Astrocyte of the hippocampus (primary cell): Measurements from ENCODE around the gene GTSF1L.
A peak's percentile ranks its signal among the peaks of the same experiment; 100 is the strongest.

Experiments used
- DNase-seq: peaks from one replicate; pipeline ENCODE4 v3.0.0; 2011; ENCODE audit warnings: low read depth, low spot score

GTSF1L gene

DNA sequence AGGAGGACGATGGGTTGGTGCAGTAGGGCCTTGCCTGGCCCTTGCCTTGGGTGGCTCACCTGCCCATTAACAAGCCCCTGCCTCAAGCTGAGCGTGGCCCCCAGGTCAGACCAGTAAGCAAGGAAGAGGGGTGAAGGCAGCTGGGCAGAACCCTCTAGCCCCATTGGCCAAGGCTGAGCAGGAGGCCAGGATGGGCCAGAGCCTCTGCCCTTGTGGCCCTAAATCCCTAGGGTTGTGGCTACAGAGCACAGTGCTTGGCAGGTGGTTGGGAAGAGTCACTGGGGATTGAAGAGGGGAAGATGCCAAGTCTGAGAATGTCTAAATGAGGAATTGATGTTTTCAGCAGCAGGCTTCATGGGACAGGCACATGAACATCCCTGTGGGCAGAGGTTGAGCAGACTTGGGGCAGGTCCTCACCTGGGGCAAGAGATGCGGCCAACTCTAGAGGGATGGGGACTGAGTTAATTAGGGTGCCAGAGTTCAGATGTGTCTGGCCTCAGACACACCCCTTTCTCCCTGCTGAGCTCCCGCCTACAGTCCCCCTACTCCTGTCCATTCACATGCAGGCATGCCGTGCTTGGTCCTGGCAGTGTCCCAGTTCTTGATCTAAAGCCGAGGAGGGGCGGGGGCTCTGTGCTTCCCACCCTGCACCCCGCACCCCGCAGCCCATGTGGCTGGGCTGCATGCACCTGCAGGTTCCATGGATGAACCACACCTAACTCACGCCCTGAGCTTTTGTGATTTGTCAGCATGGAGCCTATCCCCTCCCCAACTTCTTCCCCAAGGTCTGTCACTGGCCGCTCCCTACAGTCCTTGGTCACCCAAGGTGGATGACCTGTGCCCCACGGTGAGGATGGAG lies 9.8 kb downstream of the GTSF1L start:
- no peak for DNase-seq

DNA sequence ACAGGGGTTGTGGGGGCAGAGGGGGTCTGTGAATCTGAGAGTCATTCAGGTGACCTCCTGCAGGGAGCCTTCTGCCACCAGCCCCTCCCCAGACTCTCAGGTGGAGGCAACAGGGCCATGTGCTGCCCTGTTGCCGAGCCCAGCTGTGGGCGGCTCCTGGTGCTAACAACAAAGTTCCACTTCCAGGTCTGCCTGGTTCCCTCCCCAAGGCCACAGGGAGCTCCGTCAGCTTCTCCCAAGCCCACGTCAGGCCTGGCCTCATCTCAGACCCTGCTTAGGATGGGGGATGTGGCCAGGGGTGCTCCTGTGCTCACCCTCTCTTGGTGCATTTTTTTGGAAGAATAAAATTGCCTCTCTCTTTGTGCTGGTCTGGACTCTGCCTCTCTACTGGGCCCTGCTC lies 10.7 kb downstream of the GTSF1L start:
- DNase-seq: no peak

DNA sequence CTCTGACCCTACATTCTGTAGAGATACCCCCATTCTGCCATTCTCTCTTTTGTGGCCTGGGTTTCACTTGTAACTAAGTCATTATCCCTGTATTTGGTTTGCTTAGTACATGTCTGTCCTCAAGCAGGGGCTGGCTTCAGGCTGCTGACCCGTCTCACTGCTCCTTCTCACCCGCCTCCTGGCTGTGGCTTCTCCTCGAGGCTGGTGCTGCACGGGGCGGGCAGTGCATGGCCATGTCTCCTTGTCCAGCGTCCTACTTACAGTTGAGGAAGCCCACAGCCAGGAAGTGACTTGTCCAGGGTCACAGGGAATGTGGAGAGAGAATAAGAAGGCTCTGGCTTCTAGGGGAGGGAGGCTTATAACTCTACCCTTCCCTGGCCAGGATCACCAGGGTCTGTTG lies 11.3 kb downstream of the GTSF1L start:
- DNase-seq: no peak

DNA sequence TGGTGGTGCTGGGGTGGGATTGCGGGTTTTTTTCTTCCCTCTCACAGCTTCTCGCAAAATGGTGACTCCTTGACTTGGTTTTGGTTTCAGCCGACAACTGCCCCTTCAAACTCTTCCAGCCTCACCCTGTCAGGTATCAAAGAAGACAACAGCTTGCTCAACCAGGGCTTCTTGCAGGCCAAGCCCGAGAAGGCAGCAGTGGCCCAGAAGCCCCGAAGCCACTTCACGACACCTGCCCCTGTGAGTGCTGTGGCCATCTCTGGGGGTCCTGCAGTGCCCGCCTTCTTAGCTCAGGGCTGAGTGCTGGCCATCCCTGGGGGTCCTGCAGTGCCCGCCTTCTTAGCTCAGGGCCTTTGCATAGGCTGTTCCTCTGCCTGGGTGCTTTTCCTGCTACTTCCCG lies 11.8 kb downstream of the GTSF1L start:
- no peak for DNase-seq

DNA sequence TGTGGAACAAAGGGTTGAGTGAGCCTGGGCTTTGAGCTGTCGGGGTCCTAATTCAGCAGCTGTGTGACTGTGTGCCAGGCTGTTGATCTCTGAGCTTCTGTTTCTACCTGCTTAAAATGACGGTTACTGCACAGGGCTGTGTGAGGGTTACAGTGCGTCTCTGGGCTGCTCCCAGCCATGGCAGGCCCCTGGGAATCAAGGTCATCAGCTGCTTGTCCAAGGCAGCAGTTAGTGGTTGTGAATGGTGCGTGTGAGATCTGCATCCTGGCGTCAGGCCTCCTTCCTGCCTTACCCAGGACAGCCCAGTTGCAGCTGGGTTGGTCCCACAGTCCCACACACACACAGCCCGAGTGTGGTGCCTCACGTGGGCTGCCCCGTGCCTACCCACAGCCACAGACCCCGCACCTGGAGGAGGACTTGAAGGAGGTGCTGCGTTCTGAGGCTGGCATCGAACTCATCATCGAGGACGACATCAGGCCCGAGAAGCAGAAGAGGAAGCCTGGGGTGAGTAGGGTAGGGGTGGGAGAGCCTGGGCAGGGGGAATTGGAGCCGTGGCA lies 15.6 kb downstream of the GTSF1L start:
- DNase-seq: no peak

DNA sequence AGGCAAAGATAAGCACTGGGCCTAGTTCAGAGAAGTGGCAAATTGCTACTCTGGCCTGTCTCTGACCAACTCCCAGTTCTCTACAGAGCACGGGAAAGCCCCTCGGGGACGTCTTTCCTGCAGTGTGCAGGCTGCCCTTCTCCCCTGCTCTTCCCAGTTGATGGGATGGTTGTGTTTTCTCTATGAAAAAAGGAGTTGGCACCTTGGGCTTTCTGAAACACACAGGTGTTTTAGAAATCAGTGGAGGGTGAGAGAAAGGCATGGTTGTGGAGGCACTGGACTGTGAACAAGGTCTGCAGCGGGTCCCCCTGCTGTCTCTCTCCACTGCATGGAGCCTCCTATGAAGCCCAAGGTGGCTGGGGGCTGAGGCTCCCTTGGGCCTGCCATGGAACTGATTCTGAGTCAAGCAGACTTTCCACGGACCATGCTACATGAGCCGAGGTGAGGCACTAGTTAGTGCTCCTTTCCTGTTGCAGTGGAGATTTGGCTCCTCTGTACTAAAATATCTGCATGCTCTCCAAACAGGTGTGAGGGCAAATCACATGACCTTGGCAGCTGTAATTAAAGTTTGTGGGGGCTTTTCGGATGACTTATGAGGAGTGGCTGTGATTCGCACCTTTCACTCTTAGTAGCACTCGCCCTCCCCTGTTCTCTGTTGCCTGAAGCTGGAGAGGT lies 16.3 kb downstream of the GTSF1L start:
- DNase-seq: no peak

DNA sequence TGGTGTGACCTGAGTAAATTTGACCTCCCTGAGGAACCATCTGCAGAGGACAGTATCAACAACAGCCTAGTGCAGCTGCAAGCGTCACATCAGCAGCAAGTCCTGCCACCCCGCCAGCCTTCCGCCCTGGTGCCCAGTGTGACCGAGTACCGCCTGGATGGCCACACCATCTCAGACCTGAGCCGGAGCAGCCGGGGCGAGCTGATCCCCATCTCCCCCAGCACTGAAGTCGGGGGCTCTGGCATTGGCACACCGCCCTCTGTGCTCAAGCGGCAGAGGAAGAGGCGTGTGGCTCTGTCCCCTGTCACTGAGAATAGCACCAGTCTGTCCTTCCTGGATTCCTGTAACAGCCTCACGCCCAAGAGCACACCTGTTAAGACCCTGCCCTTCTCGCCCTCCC lies 24.3 kb downstream of the GTSF1L start:
- DNase-seq: no peak

DNA sequence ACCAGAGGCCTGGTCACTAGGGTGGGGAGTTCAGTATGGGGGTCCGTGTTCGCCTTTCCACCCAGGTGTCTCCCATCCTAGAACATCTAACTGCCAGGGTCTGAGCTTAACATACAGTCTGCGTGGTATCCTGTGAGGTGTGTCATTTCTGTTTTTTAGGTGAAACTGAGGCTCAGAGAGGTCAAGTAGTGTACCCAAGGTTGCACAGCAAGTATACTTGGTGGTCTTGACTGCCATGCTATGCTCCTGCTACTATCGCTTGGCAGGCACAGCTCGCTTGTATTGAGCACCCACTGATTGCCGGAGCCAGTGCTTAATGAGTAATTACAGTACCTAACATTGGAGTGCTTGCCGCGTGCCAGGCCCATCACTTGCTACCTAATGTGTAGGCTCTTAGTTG lies 26.2 kb downstream of the GTSF1L start:
- no peak for DNase-seq

DNA sequence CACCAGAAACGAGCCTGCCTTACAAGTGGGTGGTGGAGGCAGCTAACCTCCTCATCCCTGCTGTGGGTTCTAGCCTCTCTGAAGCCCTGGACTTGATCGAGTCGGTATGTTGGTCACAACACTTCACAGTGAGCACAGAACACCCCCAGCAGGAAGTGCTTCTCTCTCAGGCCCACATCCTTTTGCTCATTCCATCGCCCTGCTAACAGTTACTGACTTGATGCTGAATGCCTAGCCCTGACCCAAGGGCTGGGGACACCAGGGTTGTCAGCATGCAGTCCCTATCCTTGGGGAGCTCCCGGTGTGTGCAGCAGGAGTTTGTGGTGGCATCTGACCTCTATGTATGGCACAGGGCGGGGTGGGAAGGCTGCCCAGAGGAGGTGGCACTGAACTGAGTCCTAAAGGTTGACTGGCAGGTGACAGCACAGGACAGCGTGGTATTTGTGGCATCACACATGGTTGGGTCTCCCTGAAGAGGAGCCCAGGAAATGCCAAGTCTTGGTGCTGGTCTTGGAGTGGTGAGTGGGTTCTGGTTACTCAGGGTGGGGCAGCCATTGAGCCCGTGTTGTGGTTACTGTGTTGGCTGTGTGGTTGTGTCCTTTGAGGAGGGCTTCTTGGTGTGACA lies 26.7 kb downstream of the GTSF1L start:
- DNase-seq: no peak

DNA sequence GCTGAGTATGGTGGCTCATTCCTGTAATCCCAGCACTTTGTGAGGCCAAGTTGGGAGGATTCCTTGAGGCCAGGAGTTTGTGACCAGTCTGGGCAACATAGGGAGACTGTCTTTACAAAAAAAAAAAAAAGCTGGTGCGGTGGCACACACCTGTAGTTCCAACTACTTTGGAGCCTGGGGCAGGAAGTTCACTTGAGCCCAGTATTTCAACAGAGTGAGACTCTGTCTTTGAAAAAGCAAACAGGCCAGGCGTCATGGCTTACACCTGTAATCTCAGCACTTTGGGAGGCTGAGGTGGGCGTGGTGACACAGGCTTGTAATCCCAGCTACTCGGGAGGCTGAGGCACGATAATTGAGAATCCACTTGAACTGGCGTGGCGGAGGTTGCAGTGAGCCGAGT lies 31.2 kb downstream of the GTSF1L start:
- DNase-seq: no peak

DNA sequence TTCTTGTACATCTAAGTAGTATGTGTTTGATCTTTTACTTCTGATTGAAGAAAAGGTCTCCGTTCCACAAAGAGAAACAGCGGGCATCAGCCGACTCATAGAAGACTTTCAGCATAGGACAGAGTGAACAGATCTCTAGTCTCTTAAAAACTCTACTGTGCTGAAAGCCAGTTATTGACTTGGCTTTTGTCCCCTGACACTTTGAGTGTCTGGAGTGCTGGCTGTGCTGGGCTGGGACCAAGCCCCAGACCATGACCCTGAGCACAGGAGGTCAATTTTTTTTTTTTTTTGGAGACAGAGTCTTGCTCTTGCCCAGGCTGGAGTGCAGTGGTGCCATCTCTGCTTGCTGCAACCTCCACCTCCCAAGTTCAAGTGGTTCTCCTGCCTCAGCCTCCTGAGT lies 32.0 kb downstream of the GTSF1L start:
- no peak for DNase-seq

DNA sequence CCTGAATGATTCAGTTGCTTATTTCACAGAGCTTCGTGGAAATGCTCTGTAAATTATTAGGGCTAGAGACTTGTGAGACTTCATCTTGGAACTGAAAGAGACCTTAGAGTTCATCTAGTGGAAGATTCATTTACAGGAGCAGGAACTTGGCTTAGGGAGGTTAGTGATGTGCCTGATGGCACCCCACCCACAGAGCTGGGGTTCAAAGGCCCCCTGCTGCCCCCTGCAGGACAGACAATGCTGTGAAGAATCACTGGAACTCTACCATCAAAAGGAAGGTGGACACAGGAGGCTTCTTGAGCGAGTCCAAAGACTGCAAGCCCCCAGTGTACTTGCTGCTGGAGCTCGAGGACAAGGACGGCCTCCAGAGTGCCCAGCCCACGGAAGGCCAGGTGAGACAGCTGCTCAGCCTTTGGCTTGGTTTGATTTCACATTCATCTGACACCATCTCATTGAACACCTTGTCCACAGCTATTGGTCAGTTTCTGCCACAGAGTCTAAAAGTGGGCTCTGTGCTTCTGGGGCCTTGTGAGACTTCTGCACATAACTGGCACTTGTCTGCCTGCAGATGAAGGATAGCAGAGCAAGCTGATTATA lies 34.8 kb downstream of the GTSF1L start:
- peak; percentile 30 for DNase-seq

DNA sequence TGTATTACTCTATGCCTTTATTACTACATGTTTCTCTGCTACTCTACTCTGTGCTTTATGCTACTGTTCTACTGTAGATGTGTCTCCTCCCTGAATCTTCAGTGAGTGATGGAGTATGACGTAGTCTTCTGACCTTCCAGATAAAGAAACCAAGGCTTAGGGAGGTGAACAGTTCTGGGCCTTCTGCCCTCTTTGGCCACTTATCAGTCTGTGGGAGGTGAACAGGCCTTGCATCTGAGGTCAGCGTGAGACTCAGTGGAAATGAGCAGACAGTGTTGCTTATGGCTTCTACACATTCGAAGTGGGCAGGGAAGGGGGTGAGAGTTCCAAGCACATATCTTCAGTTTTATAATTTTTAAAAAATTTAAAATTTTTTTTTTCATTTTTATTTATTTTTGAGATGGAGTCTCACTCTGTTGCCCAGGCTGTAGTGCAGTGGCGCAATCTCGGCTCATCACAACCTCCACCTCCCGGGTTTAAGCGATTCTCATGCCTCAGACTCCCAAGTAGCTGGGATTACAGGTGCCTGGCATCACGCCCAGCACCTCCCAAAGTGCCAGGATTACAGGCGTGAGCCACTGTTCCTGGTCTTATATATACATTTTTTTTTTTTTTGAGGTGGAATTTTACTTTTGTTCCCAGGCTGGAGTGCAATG lies 35.7 kb downstream of the GTSF1L start:
- DNase-seq: no peak

DNA sequence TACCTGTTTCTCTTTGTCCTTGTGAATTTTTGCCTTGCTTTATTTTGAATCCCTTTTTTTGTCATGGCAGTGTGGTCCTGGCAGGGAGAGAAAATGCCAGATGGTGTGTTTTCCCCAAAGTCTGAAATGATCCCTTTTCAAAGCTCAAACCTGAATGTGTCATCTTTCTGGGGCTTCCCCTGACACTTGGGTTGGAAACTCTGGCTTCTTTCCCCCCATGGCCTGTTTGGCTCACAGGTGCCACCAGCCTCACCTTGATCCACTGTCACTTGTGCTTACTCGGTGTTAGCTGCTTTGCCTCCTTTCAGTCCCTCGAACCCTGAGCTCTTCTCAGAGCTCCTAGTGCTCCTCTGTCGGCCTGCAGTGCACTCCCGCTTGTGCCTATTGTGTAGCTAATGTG lies 37.6 kb downstream of the GTSF1L start:
- no peak for DNase-seq

DNA sequence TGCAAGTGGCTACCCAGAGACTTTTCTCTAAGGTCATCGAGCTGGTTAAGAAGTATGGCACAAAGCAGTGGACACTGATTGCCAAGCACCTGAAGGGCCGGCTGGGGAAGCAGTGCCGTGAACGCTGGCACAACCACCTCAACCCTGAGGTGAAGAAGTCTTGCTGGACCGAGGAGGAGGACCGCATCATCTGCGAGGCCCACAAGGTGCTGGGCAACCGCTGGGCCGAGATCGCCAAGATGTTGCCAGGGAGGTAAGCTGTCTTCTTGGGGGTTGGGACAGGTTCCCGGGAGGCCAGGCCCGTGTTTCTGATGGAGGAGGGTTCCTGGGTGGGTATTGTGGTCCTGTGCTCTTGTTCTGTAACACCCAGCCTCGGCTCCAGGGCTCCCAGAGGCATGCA lies 40.0 kb downstream of the GTSF1L start:
- no peak for DNase-seq

DNA sequence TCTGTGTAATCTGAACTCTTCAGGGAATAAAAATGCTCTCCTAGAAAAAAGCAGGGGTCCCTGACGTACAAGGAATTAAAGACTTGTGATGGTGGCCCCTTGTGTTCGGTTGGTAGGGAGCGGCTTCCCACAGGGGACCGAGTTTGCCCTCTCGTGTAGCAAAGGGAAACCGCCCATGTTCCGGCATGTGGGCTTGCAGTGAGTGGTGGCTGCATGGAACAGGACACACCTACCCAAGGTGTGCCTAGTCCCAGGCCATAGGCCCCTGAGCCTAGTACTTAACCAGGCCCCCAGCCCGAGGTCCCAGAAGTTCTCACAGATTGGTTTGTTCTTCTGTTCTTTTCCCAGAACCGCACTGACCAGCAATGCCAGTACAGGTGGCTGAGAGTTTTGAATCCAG lies 44.4 kb downstream of the GTSF1L start:
- no peak for DNase-seq

DNA sequence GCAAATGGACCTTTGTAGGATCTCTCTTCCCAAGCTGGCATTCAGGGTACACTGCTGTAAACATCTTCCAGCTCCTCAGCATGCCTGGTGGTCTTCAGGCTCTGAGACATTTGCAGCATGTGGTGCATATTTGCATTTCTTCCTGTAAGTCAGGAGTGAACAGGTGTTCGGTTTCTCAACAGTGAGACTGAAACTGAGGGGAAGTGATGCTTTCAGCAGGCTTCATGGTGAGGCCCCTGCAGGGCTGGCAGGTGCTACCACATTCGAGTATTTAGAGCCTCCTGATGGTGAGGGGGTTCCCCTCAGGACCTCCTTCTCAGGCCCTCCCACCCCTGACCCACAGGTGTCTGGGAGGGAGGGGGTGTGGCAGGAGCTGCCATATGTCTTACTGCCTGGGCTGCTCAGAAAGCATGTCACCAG lies 44.8 kb downstream of the GTSF1L start:
- DNase-seq: no peak

DNA sequence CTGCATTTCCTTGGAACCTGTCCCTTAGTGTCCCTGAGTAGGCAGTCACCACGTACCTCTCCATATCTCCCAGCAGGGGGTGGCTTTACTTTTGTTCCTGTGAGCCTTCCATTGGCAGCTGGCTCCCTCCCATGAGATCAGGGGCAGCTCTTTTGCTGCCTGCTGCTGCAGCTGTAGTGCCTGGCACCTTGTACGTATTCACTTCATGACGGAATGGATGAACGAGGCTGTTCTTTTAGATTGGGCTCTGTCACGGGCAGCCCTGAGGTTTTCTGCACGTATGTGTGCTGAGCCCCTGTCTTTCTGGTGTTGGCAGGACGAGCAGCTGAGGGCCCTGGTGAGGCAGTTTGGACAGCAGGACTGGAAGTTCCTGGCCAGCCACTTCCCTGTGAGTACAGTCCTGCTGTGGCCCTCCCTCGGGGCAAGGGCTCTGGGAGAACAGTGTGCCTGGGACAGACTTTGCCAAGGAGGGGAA lies 45.3 kb downstream of the GTSF1L start:
- no peak for DNase-seq

DNA sequence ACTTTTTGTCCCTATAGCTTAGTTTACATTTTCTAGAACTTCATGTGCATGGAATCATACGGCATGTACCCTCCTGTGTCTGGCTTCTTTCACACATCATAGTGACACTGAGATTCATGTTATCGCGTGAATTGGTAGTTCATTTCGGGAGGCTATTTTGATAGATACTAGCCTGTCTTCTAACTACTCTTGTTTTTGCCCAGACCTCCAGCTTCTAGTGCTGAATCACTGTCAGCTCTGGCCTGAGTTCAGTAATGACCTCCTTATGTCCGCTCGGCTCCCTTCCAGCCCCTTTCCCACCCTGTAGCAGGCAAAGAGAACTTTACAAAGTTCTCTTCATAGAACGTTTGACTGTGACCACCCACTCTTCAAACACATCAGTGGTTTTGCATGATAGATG lies 45.8 kb downstream of the GTSF1L start:
- no peak for DNase-seq

DNA sequence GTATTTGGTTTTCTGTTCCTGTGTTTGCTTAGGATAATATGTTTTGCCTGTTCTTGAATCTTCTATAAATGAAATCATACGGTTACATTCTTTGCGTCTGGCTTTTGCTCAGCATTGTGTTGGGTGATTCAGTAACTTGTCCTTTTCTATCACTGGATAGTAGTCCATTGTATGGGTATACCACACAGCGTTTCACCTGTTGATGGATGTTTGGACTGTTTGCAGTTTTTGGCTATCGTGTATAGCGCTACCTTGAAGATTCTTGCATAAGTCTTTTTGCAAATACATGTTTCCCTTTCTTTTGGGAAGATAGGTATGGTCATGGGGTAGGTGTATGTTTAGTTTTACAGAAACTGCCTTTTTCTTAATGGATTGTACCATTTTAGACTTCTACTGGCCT lies 50.4 kb downstream of the GTSF1L start:
- DNase-seq: no peak
